K562 (cell line): ENCODE results near the gene ATP6V0E2. TPM values are rescaled to one million over a fixed set of nuclear protein-coding genes. Genes with fewer than 3 reads are reported as not detected.

Experiments used
- CBX5 ChIP-seq: IDR thresholded peaks from 2 replicates; pipeline ENCODE4 v1.6.1; 2014; ENCODE audit warnings: low read depth, borderline replicate concordance
- ELF2 ChIP-seq: fragments of 250-450 bp; sonication (Bioruptor Pico); IDR thresholded peaks from 2 replicates; pipeline ENCODE4 v1.5.0; 2021; ENCODE audit warnings: mild to moderate bottlenecking
- ESRRA ChIP-seq: fragments of 450-650 bp; IDR thresholded peaks from 2 replicates; pipeline ENCODE4 v1.6.1; 2014; ENCODE audit warnings: low read depth, mild to moderate bottlenecking, moderate library complexity, borderline replicate concordance
- GABPB1 ChIP-seq: sonication (generic); formaldehyde crosslinking; IDR thresholded peaks from 2 replicates; pipeline ENCODE4 v1.8.0; 2022; ENCODE audit warnings: mild to moderate bottlenecking, missing genetic modification reagents
- HCFC1 ChIP-seq: IDR thresholded peaks from 2 replicates; pipeline ENCODE4 v1.6.1; 2012; ENCODE audit warnings: low read depth, low read length, improper control_type of control experiment
- L3MBTL2 ChIP-seq: fragments of 450-650 bp; IDR thresholded peaks from 2 replicates; pipeline ENCODE4 v1.6.1; 2016; ENCODE audit warnings: mild to moderate bottlenecking, moderate library complexity
- RBM14 ChIP-seq: fragments of 200-400 bp; formaldehyde crosslinking; IDR thresholded peaks from 2 replicates; pipeline ENCODE4 v1.6.1; 2018; ENCODE audit warnings: low read depth, mild to moderate bottlenecking, low read length, moderate library complexity, borderline replicate concordance; ENCODE audit not compliant: insufficient read depth
- REST ChIP-seq, 2 experiments: fragments of 450-650 bp; formaldehyde crosslinking in 1 of 2; IDR thresholded peaks; 2 replicates each; pipeline versions ENCODE4 v1.4.0 to v1.6.1; 2014 to 2020; ENCODE audit warnings: mild to moderate bottlenecking in 2 of 2, borderline replicate concordance in 1 of 2, low read depth in 1 of 2
- polyA plus RNA-seq, 8 experiments: library from polyadenylated mRNA; depleted of rRNA in 4 of 8; stranded (reverse) in 5 of 8; unstranded in 3 of 8; fragments of >200 nt; fragmentation: Nextera tagmentation in 2 of 8; fragmentation: Illumina TruSeq in 1 of 8; extraction: Ambion mirVana in 2 of 8; extraction: Trizol in 1 of 8; gene quantifications; 2 replicates each; pipeline versions ENCODE4 v1.2.1 to v1.2.3, GENCODE V29; 2011 to 2014; ENCODE audit warnings: inconsistent platforms in 1 of 8, missing spikeins in 1 of 8
- total RNA-seq, 7 experiments: library from RNA; depleted of rRNA in 6 of 7; stranded (reverse); fragments of >200 nt in 6 of 7; fragmentation: Illumina TruSeq in 2 of 7; extraction: Trizol in 2 of 7; gene quantifications; 2 replicates each; pipeline versions ENCODE4 v1.2.1 to v1.2.3, GENCODE V29; 2011 to 2021; ENCODE audit warnings: low replicate concordance in 1 of 7
- TF ChIP-seq, protein P1 (sequence below): fragments of 250-450 bp; sonication (Bioruptor Pico); IDR thresholded peaks from 2 replicates; pipeline ENCODE4 v1.5.0; 2020; ENCODE audit warnings: mild to moderate bottlenecking, borderline replicate concordance

Gene ATP6V0E2
- total and polyA plus RNA-seq, 9 of the 15 experiments (the other 6 are each of a cell fraction or from before 2014, with no cell fraction given) = 0.55 to 18.5 (median 10.9) TPM

- TF ChIP-seq REST (IDR thresholded peaks at IDR 0.05; ENCODE audit: borderline replicate concordance) (peak; percentile 31; the same call in 1 of the 2 replicates), REST (CRISPR knock-in tag; IDR thresholded peaks at IDR 0.05; ENCODE audit: low read depth) (no peak), L3MBTL2 (peak; percentile 27; the same call in 1 of the 2 replicates), HCFC1 (no peak), RBM14 (no peak), ELF2 (no peak), ESRRA (peak; percentile 84), GABPB1 (0 out of 2 replicates have a peak, but pooled peaks have one; percentile 40), CBX5 (no peak)
- TF ChIP-seq, protein P1, sequence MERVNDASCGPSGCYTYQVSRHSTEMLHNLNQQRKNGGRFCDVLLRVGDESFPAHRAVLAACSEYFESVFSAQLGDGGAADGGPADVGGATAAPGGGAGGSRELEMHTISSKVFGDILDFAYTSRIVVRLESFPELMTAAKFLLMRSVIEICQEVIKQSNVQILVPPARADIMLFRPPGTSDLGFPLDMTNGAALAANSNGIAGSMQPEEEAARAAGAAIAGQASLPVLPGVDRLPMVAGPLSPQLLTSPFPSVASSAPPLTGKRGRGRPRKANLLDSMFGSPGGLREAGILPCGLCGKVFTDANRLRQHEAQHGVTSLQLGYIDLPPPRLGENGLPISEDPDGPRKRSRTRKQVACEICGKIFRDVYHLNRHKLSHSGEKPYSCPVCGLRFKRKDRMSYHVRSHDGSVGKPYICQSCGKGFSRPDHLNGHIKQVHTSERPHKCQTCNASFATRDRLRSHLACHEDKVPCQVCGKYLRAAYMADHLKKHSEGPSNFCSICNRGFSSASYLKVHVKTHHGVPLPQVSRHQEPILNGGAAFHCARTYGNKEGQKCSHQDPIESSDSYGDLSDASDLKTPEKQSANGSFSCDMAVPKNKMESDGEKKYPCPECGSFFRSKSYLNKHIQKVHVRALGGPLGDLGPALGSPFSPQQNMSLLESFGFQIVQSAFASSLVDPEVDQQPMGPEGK (CRISPR knock-in tag) = no peak
Observed at GRCh38 chr7:149854611-149855360, 19.0 kb upstream of the ATP6V0E2 start (continued).
